Stimulated activated CD4-positive, alpha-beta T cell treated with anti-CD3 and anti-CD28 coated beads, Interleukin-1b, Interleukin-23, amount 100 ng/mL, for 48 hours (primary cell): ENCODE results near the gene CDON.

Experiments used
- DNase-seq: peaks from one replicate; pipeline ENCODE4 v3.0.0-alpha.2; 2020

CDON gene

GRCh38 chr11:126062679-126063506, at the start of gene CDON:
CDON (minus strand) TSS chr11:126062866; CDS start chr11:126023476, 39,390 bp downstream.
- peak; percentile 89 for DNase-seq

GRCh38 chr11:126111458-126112116, 48.9 kb upstream of the CDON start:
- no peak for DNase-seq

- peak; percentile 7 for DNase-seq
Observed at GRCh38 chr11:126109941-126110731, 47.5 kb upstream of the CDON start.

GRCh38 chr11:126106594-126107328, 44.1 kb upstream of the CDON start:
- no peak for DNase-seq

GRCh38 chr11:126105748-126106080, 43.0 kb upstream of the CDON start:
- DNase-seq, result no peak

- DNase-seq, result no peak
Observed at GRCh38 chr11:126105022-126105747, 42.5 kb upstream of the CDON start.

GRCh38 chr11:126104420-126104819, 41.8 kb upstream of the CDON start:
- no peak for DNase-seq

- DNase-seq, result no peak
Observed at GRCh38 chr11:126103150-126103549, 40.5 kb upstream of the CDON start.

GRCh38 chr11:126102436-126102981, 39.8 kb upstream of the CDON start:
- DNase-seq, result no peak

GRCh38 chr11:126101930-126102283, 39.2 kb upstream of the CDON start:
- DNase-seq, result no peak

- DNase-seq, result no peak
Observed at GRCh38 chr11:126101251-126101929, 38.7 kb upstream of the CDON start.

GRCh38 chr11:126100716-126101115, 38.0 kb upstream of the CDON start:
- no peak for DNase-seq

- DNase-seq, result no peak
Observed at GRCh38 chr11:126098204-126098769, 35.6 kb upstream of the CDON start.

- DNase-seq, result no peak
Observed at GRCh38 chr11:126095745-126096144, 33.1 kb upstream of the CDON start.

- no peak for DNase-seq
Observed at GRCh38 chr11:126090452-126090851, 27.8 kb upstream of the CDON start.

- DNase-seq, result no peak
Observed at GRCh38 chr11:126088999-126089398, 26.3 kb upstream of the CDON start.

GRCh38 chr11:126086248-126086647, 23.6 kb upstream of the CDON start:
- DNase-seq, result no peak

GRCh38 chr11:126084608-126084912, 21.9 kb upstream of the CDON start:
- DNase-seq, result no peak

- DNase-seq, result peak; percentile 16
Observed at GRCh38 chr11:126083829-126084607, 21.4 kb upstream of the CDON start.
